LNCaP clone FGC (cell line): Measurements from ENCODE around the gene UBE2D3.
A peak's percentile ranks its signal among the peaks of the same experiment; 100 is the strongest.

Experiments used
- DNase-seq: peaks from one replicate; pipeline ENCODE4 v3.0.0-alpha.2; 2011; ENCODE audit warnings: low read depth
- H3K4me3 ChIP-seq: 2 replicates; pipeline ENCODE4 v1.5.1; 2011; ENCODE audit warnings: mild to moderate bottlenecking, low read depth, low read length, control low read depth
- TF ChIP-seq, protein P1 (sequence below): IDR thresholded peaks from 2 replicates; pipeline ENCODE4 v1.5.1; 2012; ENCODE audit warnings: mild to moderate bottlenecking; ENCODE audit not compliant: control insufficient read depth, insufficient read depth; ENCODE audit errors: extremely low read depth

UBE2D3 gene

DNA sequence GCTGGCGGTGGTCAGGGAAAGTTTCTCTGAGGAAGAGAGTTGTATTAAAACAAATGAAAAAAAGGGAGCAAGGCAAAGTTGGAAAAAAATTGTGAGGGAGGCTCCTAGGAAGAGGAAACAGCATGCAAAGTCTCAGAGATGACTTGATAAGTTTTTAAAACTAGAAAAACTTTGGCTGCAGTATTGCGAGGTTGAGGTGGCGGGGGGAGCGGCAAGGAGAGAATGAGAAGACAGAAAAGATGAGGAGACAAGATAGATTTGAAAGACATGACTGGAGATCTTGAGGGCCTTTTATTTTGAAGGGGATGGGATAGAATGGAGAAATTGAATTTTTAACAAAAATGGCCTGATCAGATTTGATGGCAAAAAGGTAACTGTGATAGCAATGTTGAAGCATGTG lies 4.8 kb upstream of the UBE2D3 start:
- TF ChIP-seq, protein P1, sequence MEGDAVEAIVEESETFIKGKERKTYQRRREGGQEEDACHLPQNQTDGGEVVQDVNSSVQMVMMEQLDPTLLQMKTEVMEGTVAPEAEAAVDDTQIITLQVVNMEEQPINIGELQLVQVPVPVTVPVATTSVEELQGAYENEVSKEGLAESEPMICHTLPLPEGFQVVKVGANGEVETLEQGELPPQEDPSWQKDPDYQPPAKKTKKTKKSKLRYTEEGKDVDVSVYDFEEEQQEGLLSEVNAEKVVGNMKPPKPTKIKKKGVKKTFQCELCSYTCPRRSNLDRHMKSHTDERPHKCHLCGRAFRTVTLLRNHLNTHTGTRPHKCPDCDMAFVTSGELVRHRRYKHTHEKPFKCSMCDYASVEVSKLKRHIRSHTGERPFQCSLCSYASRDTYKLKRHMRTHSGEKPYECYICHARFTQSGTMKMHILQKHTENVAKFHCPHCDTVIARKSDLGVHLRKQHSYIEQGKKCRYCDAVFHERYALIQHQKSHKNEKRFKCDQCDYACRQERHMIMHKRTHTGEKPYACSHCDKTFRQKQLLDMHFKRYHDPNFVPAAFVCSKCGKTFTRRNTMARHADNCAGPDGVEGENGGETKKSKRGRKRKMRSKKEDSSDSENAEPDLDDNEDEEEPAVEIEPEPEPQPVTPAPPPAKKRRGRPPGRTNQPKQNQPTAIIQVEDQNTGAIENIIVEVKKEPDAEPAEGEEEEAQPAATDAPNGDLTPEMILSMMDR: no peak
- H3K4me3 ChIP-seq: no peak overlapping the region
- no peak for DNase-seq

DNA sequence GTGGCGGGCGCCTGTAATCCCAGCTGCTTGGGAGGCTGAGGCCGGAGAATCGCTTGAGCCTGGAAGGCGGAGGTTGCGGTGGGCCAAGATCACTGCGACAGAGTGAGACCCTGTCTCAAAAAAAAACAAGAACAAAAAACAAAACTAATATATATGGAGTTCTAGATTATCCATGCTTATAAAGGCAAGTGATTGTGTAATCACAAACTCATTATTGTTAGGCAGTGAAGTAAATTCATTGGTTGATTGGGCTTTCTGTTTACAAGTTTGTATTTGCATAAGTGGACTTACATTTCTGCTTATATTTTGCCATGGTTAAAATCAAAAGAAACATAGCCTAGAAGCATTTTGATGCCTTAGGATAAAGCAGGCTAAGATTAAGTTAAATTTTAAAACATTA lies 2.5 kb upstream of the UBE2D3 start:
- TF ChIP-seq, protein P1: no peak
- no peak for DNase-seq
- H3K4me3 ChIP-seq: no peak overlapping the region

DNA sequence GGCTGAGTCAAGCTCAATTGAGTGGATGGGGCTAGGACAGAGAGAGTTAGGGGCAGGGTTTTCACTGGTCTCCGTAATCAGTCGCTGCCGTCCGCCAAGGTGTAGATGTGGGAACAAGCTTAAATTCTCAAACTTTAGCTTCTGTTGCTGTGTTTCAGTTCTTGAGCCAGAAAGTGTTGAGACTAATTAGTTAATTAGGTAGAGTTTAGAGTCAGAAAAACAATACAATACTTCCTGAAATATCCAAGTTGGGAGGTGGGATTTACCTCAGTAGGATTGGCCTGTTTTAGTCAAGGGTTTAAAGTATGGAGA lies 1.1 kb upstream of the UBE2D3 start:
- DNase-seq: no peak
- TF ChIP-seq, protein P1: no peak
- peak overlapping the region; percentile 76 for H3K4me3 ChIP-seq

DNA sequence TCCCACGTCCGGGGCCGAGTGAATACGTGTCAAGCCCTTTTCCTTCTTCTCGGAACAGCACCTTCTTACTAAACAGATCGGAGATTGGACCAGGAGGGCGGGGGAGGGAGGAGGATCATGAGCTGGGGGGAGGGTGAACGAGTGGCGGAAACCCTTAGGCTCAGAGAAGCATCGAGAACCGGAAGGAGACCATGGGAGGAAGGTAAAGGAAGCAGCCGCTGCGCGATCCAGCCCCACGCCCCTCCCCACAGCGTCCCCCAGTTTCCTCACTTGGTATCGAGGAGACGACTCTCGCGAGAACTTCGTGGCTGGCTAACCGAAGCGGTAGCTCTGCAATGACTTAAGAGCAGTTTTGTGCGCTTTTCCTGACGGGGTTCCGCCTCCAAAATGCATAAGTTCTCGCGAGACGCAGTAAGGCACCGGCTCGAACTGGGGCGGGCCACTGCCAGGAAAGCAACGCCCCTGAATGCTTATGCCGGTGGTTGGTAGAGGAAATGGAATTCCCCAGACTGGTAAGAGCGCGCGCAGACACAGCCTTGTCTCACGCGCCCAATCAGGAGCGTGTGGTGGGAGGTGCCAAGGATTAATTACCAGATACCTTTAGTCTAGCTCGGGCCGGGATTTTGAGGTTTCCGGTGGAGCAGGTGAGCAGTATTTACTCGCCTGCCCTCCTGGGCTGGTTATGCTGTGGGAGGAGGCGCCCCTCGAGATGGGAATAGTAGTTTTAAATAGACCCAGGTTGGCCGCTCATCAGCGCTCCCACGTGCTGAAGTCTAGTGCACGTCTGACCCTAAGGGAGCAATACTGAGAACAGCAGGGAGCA lies 534 bp upstream of the UBE2D3 start:
- peak overlapping the region; percentile 76 for H3K4me3 ChIP-seq
- DNase-seq: peak; percentile 100
- TF ChIP-seq, protein P1: no peak

DNA sequence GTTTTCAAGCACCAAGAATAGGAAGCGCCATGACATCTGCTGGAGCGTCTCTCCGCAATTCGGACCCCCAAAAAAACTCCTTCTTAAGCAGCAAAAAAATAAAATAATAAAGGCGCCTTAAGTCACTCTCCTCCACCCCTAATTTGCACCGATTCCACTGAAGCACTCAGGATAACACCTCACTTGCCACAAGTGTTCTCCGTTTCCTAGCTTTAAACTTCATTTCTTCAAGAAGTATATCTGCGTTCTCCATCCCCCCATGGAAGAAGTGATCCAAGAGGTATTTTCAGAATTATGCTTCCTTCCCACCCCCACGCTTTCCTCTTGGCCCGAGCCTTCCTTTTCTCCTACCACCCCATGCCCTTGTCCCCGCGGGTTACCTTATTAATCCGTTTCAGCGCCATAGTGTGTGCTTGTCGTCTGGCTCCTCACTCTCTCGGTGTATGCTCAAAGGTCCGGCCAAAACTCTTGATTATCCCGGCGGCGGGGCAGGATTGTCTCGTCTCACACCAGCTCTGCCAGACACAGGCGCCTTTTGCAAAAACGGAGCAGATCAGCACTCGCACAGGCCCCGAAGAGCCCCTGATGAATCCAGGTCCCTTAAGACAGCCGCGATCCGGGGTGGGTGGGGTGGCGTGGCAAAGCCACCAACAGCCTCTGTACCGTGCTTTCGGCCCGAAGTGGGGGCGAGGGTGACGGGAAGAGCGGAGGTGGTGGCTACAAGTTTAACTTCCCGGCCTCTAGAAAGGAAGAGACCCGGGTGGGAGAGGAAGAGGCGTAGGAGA lies 1.1 kb downstream of the UBE2D3 start:
- DNase-seq: no peak
- TF ChIP-seq, protein P1: no peak
- peak overlapping the region; percentile 76 for H3K4me3 ChIP-seq

DNA sequence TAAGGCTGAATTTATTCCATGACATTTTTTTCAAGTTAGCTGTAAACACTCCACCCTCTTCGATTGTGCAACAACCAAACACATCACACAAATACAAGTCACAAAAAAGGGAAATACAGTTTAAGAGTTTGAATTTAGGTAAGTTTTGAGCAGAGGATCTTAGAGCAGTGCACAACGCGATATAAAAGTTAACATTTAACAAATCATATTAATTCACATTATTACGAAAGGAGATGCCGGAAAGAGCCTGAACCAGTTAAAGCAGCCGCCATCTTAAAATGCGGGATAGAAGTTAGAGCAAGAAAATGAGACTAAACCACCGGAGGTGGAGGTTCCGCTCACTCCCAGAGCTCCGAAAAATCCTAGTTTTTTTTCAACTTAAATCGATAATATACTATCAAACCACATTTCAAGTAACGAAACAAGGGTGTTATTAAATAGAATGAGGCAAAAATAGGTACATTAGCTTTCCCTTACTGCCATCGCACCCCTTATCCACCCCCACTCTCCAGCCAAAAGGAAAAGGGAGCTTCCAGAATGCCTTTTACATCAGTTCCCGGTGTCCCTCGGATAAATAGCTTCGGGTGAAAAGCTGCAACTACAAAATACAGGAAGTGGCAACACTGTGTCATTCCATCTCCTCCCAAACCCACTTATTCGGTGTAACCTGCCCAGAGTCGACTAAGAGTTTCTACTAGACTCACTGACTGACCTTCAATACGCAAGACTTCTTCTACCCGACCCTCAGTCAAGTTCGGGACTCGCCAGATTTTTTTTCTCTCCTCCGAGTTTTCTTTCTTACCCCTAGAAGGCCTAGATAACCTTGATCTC lies 1.9 kb downstream of the UBE2D3 start:
- TF ChIP-seq, protein P1: no peak
- H3K4me3 ChIP-seq: peak overlapping the region; percentile 76
- peak; percentile 46 for DNase-seq
